DND-41 (cell line): ENCODE measurements around the gene RPS3.

Experiments
- CTCF ChIP-seq: IDR thresholded peaks from 2 replicates; pipeline ENCODE4 v1.5.1; 2012; ENCODE audit warnings: borderline replicate concordance, low read length, moderate library complexity, mild to moderate bottlenecking; ENCODE audit not compliant: poor library complexity, severe bottlenecking; ENCODE audit errors: extremely low read depth
- EZH2 ChIP-seq: IDR thresholded peaks from 3 replicates; pipeline ENCODE4 v1.6.1; 2012; ENCODE audit warnings: borderline replicate concordance, low read depth, mild to moderate bottlenecking, moderate library complexity, low read length, inconsistent platforms; ENCODE audit not compliant: severe bottlenecking

DNA sequence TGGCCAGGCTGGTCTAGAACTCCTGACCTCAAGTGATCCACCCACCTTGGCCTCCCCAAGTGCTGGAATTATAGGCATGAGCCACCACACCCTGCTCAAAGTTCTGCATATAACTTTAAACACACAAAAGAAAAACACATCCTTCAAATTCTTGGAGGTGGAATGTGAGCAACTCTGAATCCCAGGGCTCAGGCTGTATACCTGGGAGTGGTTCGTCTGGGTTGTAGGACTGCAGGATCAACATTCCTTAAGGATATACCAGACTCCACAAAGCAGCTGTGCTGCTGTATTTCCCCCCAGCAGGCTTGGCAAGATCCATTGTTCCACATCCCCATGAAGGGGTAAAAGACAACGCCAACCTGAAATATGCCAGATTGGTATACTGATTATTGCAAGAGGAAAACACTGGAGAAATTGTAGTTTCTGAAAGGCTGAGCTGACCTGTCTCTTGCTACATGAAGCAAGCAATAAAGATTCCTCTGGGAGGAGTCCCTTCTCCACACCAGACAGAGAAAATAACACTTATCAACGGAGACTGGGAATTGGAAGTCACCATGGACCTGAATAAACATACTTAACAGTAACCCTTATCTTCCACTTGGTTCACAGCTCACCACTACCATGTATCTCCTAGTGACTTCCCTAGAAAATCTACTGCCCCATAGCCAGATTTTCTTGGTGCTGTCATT lies 12.2 kb upstream of the RPS3 start:
- TF ChIP-seq CTCF (no peak), EZH2 (no peak)
